HG03045 (cell line): ENCODE results near the gene GNAO1.

Experiments
- ATAC-seq: cut with Tn5 transposase; IDR thresholded peaks from one replicate; pipeline ENCODE4 v1.9.1; 2021; ENCODE audit warnings: mild to moderate bottlenecking, moderate library complexity; ENCODE audit not compliant: unreplicated experiment

Gene GNAO1

DNA sequence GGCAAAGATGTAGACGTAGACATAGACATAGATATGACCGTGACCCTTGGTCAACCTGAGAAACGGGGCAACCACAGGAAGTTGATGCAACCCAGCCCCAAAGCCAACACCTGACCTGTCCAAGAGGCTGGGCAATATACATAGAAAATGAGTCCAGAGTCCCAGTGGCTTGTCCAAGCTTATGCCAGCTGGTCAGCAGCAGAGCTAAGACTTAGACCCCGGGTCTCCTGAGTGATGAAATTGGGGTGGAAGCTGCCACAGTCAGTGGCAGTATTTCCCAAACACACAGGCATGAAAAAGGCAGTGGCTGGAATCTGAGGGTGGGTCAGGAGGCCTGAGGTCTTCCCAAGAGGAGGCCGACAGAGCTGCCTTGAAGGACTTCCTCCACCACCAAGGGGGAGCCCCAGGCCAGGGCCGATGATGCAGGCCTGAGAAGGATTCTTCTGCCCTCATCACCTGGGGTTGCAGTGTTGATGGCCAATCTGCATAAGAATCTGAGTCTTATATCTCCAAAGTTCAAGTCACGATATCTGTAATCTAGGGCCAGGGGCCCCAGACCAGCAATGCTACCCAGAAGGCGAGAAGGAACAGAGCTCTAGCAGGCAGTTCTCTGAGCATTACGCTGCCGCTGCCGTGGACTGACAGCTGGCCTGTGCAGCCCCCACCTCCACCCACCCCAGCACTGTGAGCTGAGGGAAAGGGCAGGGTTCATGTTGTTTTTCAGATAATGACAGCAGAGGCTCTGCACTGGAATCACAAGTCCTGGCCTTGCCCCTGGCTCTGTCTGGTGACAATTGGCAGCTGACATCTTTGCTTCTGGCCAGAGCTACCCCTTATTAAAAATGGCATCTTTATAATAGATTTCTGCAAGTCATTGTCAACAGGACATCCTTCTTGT is 72.7 kb downstream of the GNAO1 start:
- ATAC-seq = no peak

DNA sequence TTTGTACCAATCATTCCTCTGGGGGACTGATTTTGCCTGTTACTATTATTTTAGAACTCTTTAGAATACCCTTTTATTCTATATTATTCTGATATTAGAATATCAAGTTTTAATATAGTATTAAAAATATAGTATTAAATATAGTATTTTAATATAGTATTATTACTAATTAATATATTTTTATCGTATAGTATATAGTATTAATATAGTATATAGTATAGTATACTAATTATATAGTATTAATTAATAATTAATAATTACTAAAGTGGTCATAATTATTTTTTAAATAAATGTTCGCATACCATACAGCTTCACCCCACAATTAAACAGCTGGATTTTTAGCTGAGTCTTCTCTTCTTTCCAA is 73.3 kb downstream of the GNAO1 start:
- no peak for ATAC-seq

DNA sequence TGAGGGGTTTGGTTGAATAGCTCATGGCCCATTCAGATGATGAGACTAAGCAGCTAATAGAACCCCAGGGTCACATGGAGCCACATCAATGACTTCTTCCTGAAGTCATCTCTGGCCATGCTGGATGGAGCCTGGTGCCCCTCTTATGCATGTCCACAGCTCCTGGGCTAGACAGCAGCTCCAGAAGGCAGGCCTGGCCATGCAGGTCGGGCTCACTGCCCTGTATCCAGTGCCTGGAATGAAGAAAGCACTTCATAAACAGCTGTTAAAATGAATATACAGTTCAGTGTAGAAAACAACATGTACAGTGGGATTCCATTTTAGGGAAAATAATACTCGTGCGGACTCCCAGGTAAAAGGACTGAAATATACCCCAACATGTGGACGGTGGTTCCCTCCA is 73.9 kb downstream of the GNAO1 start:
- ATAC-seq = no peak

DNA sequence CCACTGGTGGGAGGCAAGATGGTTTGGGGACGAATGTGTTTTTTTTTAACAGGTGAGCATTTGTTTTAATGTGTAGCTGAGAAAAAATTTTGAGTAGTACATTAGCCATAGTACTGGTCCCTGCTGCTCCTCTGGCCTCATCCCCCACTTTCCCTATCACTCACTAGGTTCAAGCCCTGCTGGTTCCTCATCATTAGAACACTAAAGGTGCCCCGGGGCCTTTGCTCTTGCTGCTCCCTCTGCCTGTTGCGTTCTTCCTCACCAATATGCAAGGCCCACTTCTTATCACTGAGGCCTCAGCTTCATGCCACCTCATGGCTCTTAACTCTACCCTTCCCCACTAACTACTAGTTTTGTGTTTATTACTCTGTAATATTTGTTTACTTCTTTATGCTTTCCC is 74.5 kb downstream of the GNAO1 start:
- ATAC-seq = no peak

DNA sequence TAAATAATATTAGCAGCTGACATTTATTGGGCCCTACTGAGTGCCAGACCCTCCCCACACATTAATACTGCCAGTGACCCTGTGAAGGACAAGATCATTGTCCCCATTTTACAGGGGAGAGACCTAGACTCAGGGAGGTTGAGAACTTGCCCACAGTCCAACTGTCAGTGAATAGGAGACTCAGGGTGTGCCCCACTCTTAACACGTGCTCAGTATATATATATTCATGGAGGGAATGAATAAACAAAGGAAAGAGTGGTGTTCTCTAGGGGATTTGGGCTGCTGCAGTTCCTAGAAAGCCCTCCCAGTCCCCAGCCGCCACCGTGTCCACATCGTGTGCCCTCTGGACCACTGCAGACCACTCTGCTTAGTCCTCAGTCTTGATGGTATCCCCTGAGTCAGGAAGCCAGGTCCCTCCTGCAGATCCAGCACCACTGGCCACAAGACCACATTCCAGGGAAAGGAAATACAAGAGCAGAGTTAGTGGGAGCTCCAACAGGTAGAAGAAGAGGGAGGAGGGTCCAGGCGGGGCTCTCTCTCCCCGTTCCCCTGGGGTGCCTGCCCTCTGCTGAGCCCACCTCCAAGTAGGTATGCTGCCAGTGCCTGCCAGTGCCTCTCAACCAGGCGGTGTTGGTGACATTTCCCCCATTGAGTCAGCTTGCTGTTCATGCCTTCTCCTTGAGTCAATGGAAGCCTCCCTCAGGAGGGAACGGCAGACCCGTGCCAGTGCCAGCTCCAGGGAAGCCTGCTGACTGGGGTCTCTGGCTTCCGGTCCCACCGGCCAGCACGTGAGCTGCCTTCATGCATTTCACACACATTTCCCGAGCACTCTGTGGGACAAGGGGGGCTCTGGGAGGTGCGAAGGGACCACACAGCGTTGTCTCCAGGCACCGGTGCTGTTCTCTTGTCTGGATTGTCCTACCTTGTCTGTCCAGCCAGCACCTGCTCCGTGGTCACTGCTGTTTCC is 75.6 kb downstream of the GNAO1 start:
- no peak for ATAC-seq

DNA sequence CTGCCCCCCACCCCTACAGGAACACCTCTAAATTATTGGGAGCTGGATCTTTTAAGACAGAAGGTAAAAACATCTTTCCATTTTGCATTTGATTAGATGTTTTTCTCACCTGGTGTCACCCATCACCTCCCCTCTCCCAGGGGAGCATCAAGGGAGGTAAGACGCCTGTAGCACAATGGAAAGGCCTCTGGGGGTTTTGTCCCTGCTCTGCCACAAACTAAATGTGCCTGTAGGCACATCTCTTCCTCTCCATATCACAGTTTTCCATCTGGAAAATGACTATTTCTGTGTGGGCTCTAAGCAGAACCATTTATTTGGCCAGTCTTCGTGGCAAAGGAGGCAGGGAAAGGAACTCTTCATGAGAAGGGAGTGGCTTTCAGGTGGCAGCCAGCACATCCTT is 76.6 kb downstream of the GNAO1 start:
- ATAC-seq = no peak

DNA sequence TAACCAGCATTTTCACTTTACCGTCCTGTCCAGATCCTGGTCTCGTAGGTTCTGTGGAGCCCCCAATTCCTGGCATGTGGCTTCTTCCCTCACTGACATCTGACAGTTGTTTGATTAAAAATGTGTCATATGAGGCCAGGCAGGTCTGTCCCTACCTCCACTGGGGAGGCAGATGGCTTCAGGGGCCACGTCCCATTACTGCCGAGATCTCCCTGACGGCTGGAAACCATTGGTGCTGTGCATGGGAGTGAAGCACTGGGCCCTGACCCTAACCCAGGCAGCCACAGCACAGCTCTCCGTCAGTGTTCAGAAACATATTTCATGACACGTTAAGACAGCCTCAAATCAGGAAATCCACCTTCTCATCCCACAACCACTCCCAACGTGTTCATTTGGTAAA is 77.5 kb downstream of the GNAO1 start:
- ATAC-seq = no peak

DNA sequence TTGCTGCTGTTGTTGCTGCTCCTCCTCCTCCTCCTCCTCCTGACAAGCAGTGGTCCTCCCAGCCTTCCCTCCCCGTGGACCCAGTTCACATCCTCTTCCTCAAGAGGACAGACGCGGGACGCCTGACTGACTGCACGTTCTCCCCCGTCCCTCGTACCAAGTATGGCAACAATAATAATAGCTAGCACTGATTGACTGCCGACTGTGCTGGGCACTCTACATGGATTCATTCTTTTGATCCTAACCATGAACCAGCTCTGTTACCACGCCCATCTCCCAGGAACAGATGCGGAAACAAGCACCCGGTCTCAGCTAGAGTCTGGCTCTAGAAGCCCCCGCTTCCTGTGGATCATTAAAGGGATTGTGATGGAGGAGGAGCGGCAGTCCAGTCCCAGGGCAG is 78.0 kb downstream of the GNAO1 start:
- ATAC-seq = no peak

DNA sequence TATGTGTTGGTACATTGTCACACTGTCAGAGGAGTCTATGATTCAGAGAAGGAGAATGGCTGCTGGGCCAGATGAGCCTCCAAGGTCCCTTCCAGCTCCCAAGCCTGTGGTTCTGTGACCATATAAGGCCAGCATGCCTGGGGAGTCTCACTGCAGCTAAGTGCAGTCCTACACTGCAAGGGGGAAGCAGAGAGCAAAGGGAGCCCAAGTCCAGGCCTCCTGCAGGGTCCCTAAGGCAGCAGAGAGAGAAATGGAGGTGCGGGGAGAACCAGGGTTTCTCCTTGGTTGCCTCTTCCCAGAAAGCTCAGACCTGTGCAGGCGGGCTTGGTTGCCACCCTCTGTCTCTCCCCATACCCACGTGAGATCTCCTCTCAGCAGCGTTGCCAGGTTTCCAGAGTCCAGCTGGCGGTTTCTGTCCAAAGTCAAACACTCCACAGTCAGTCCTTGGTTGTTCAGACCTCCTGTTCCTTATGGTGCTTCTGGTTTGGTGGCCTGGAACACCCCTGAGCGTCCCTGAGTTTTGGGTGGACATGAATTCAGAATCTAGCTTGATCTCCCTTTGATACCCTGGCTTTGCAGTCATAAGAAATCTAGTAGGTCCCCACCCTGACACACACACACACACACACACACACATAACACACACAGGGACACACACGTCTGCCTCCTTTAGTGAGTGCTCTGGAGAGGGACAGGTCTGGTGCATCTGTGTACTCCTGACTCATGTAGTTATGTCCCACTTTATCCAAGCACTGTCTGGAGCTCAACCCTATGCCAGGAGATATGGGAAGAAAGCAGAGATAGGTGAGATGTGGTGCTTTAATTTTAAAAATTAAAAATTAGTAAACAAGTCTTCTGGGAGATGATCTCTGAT is 78.8 kb downstream of the GNAO1 start:
- ATAC-seq = no peak

DNA sequence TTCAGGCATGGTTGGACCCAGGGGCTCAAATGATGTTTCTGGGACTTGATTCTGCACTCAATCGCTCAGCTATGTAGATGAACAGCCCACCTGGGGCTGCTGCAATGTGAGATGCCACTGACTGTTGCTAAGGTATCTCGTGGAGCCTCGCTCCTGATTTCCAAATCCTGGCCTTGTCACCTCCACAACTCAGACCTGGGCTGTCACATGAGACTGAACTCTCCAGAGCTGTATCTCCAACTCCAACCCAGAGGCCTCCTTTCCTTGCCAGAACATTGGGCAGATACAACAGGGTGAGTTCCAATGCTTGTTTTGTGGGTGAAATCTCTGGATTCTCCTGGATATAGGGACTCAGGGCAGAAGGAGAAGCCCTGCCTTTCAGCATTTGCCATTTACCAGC is 79.5 kb downstream of the GNAO1 start:
- no peak for ATAC-seq

DNA sequence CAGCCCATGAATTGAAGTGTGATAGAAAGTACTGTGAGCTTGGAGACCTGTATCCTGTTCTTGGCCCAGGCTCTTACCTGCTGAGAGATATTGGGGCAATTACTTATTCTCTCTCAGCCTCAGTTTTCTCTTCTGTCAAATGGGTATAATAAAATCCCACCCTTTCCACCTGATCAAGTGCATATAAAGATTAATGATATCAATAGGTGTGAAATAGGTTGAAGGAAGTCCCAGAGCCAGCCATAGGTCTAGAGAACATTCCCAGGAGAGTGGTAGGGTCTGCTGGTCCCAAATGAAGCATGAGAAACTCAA is 81.2 kb downstream of the GNAO1 start:
- ATAC-seq = no peak

DNA sequence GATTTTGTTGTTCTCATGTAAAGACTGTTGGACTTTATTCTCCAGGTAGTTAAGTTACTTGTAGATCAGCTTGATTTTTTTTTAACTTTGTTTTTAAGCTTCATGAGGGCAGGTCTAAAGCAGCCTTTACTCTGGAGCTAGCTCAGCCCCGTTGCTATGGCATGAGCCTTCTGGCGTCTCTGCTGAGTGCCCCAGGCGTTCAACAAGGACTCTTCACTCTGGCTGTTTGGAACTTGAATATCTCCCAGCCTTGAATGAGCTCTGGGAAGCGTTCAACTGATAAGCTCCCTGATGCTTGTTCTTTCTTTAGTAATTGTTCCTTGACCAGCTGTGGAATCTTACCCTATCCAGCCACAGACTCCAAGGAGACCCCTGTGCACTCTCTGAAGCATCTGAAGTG is 82.3 kb downstream of the GNAO1 start:
- ATAC-seq = no peak

DNA sequence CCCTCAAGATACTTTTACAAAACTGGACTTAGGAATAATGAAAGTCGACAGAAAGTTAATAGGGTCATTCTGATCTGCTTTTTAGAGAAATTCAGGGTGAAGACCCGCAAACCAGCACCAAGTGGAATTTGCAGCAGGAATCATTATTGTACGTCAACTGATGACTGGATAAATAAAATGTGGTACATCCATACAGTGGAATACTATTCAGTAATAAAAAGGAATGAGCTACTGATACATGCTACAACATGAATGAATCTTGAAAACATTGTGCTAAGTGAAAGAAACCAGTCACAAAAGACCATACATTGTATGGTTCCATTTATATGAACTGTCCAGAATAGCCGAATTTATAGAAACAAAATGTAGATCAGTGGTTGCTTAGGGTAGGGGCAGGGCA is 83.1 kb downstream of the GNAO1 start:
- no peak for ATAC-seq

DNA sequence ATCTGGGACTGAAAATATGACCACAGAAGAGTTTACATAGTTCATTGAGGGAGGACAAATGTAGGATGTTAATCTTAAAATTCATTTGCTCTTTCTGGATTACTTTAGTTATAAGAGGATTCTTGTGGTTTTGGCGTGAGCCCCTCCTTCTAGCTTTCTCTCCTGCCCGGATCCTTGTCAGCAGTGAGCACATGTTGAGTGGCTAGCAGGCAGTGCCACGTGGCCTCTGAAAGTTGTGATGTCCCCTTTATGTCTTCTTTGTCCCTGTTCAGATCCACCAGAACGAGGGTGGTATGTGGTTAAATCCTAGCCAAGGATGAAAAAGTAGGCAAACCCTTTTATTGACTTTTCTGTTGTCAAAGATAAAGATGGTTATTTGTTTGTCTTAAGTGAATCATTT is 83.8 kb downstream of the GNAO1 start:
- no peak for ATAC-seq

DNA sequence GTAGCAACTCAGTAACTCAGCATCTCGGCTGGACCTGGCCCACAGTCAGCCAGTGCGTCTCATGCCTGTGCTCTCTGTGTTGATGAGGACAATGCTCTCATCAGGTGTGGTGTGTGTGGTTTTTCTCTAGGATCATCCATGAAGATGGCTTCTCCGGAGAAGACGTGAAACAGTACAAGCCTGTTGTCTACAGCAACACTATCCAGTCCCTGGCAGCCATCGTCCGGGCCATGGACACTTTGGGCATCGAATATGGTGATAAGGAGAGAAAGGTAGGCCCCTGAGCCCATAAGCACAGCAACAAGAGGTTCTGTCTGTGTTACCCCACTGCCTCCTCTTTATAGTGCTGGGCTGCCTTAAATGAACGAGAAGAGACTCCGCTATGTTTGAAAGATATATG is 84.5 kb downstream of the GNAO1 start:
- no peak for ATAC-seq

DNA sequence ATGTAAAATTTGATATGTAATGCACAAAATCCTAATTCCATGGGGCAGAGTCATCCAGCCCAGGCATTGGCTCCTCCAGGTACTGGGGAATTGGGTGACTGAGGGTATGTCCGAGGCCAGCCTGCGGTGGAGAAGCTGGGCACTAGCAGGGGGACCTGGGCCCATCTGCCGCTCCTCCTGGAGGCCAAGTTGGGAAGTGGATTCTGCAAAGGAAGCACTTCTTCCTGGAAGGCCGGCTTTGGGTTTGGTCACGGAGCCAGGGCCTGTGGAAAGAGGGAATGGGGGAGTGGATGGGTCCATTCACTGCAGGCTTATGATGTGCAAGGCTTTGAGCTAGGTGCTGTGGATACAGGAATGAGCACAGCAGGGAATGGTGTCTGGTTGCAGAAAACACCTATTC is 85.8 kb downstream of the GNAO1 start:
- no peak for ATAC-seq

DNA sequence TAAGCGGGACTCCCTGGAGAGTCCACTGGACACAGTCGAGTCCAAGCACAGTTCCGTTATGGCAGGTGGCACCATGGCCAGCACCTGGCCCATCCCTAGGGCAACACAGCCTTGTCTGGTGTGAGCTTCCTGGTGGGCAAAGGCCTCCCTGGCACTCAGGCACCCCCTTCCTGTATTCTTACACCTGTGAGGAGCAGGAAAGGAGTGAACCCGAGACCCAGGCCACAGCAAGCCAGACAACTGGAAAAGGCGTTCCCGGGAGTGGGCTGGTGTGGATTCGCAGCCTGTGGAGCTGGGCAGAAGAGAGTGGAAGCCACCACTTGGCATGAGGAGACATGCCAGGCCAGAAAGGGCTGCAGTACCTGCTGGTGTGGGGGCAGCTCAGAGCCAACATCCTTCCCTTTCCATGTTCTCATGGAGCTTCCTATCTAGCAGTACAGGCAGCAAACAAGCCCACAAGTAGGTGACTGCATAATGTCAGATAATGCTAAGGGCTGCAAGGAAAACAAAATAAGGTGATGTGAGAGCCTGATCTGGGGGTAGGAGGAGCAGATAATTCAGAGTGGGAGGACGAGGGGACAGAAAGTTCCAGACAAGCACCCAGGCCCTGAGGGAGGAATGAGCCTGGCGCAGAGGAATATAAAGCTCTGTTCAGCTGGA is 87.0 kb downstream of the GNAO1 start:
- ATAC-seq = no peak

DNA sequence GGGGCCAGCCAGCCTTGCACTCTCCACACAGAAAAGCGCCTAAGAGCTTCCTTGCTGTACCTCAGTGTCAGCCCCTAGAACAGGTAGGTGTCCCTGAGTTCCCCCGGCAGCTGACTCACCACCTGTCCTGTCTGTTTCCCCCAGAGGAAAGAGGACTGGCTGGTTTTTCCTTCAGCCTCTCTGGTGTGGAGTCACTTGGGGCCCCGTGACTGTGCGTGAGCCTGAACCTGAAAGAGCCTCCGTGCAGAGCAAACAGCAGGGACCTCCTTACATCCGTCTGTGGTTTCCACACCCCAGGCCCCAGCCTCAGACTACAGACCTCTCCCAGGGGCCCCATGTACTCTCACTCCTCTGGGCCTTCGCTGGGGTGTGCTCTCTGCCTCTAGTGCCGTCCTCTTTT is 87.8 kb downstream of the GNAO1 start:
- no peak for ATAC-seq

DNA sequence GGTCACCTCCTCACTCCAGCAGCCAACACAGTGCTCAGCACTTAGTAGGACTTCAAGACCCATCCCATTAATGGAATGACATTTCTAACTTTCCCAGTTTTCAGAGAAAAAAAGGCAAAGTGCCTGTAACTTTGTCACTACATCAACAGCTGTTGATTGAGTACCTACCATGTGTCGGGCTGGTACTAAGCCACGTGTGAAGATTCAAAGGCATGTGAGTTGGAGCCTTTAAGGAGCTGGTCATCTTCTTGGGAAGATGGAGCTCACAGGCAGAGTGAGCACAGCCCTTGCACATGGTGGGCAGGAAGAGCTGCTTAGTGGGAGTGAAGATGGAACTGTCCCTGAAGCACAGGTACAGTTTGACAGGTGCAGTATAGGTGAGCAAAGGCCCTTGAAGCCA is 88.6 kb downstream of the GNAO1 start:
- no peak for ATAC-seq

DNA sequence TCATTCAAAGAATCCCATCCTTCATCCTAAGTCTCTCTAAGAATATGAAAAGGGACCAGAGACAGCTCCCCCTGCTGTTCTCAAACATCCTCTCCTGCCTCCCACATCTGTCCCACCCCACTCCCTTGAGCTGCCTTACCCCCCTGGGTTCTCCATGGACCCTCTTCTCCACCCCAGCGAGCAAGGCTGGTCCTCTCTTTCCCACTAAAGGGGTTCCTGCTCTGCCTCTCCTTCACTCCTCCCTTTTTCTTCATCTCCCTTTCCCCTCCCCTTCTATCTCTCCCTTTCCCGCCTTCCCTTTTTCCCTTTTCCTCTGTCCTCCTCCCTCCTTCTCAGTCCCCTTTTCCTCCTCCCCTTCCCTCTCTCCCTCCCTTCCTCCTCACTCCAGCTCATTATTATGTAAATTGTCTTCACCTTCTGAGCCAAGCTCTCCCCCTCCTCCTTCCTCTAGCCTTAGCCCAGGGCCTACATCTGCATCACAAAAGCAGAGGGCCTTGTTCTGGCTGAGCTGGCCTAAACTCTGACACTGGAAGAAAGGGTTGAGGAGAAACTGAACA is 90.0 kb downstream of the GNAO1 start:
- ATAC-seq = no peak
